Measurements from ENCODE around the gene TMEM167A.

GRCh38 chr5:83050723-83051340, 26.4 kb downstream of the TMEM167A start:
- TF ChIP-seq CTCF (IDR thresholded peaks at IDR 0.05), result no peak
- no peak for TF ChIP-seq POLR2A (IDR thresholded peaks at IDR 0.05)

Data from Peyer's patch (tissue), 4 donors.